ENCODE results near the gene HARS1. TPM values are rescaled to one million over a fixed set of nuclear protein-coding genes. Genes with fewer than 3 reads are reported as not detected.
"Not testable (repeated sequence)": the region's sequence is repeated elsewhere in the genome, so short reads cannot be mapped to it uniquely, and the experiment has no call there.

The HARS1 gene
- total and polyA plus RNA-seq, 12 donors: 36.4 to 111 (median 61.7) TPM

DNA sequence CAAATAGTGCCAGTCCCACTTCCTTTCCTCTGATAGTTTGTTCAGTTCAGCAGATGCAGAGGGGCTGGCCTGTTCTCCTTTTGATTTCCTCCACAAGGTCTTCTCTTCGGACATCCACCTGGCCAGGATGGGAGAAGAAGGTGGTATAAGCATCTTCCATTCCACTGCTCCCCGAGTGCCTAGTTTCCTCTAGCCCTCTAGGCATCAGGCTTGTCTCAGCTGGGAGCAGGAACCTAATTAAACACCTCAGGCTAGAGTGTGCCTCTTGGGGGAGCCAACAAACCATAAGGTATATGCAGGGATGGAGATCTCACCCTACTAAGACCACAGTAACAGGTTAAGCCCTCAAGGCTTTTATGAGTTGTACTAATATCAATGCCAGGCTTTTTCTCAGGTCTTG lies 17.0 kb downstream of the HARS1 start:
- Histone ChIP-seq H3K27ac (no peak overlapping the region), H3K27me3 (no peaks in the 10 kb centered on the region), H3K9me3 (replicated peaks in 1 of 3) (no peaks in the 10 kb centered on the region), H3K4me1 (replicated peaks in 1 of 2) (no peaks in the 10 kb centered on the region), H3K4me3 (no peak overlapping the region), H3K36me3 (replicated peaks in 1 of 2) (peaks cover 0 to 67% of the 10 kb centered on the region in 2 donors)
- TF ChIP-seq, protein P1, sequence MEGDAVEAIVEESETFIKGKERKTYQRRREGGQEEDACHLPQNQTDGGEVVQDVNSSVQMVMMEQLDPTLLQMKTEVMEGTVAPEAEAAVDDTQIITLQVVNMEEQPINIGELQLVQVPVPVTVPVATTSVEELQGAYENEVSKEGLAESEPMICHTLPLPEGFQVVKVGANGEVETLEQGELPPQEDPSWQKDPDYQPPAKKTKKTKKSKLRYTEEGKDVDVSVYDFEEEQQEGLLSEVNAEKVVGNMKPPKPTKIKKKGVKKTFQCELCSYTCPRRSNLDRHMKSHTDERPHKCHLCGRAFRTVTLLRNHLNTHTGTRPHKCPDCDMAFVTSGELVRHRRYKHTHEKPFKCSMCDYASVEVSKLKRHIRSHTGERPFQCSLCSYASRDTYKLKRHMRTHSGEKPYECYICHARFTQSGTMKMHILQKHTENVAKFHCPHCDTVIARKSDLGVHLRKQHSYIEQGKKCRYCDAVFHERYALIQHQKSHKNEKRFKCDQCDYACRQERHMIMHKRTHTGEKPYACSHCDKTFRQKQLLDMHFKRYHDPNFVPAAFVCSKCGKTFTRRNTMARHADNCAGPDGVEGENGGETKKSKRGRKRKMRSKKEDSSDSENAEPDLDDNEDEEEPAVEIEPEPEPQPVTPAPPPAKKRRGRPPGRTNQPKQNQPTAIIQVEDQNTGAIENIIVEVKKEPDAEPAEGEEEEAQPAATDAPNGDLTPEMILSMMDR (IDR thresholded peaks at IDR 0.05): no peak
- TF ChIP-seq POLR2A (IDR thresholded peaks at IDR 0.05): no peak
- WGBS, 4 donors: 87 to 94% (median 92%) methylated on average over 2 of the region's 2 CpGs
- intact Hi-C loops (cut with DNase I): no loop called here
- no peak for DNase-seq

- H3K36me3 ChIP-seq (replicated peaks in 1 of 2): peaks cover 0 to 75% of the 10 kb centered on the region in 2 donors
- DNase-seq: peak in 1 of 7 donors; percentile 51
- H3K4me1 ChIP-seq (replicated peaks in 1 of 2): no peaks in the 10 kb centered on the region
- H3K9me3 ChIP-seq (replicated peaks in 1 of 3): no peaks in the 10 kb centered on the region
- H3K27ac ChIP-seq: peak within 1 kb of the TSS in 1 of 5 donors; percentile 29
- intact Hi-C loops (cut with DNase I): no loop called here
- H3K27me3 ChIP-seq: no peaks in the 10 kb centered on the region
- 87 to 91% (median 88%) methylated on average over 32 to 45 of the region's 45 CpGs for WGBS, 4 donors
- H3K4me3 ChIP-seq: peak within 1 kb of the TSS in 2 of 4 donors; percentile 2 to 23
- TF ChIP-seq, protein P1 (IDR thresholded peaks at IDR 0.05): no peak
- TF ChIP-seq POLR2A (IDR thresholded peaks at IDR 0.05): no peak
These were observed 17.8 kb downstream of the HARS1 start, which contains the start of gene DND1 for GRCh38 chr5:140673187-140673976. TSS of gene DND1 (minus strand) at chr5:140673576. CDS start at chr5:140673542, 34 bp downstream.

GRCh38 chr5:140672455-140673186 lies 18.5 kb downstream of the HARS1 start:
- WGBS, 4 donors: 35 to 54% (median 46%) methylated on average over 14 to 70 of the region's 70 CpGs
- H3K4me3 ChIP-seq: peak overlapping the region in 2 of 4 donors; percentile 2 to 23
- intact Hi-C loops (cut with DNase I): no loop called here
- H3K36me3 ChIP-seq (replicated peaks in 1 of 2): peaks cover 0 to 78% of the 10 kb centered on the region in 2 donors
- peak in 6 of 7 donors; percentile 37 to 73 (median 52) for DNase-seq
- TF ChIP-seq POLR2A (IDR thresholded peaks at IDR 0.05): no peak
- TF ChIP-seq, protein P1 (IDR thresholded peaks at IDR 0.05): no peak
- H3K27ac ChIP-seq: peak overlapping the region in 1 of 5 donors; percentile 29
- no peaks in the 10 kb centered on the region for H3K27me3 ChIP-seq
- H3K4me1 ChIP-seq (replicated peaks in 1 of 2): no peaks in the 10 kb centered on the region
- no peaks in the 10 kb centered on the region for H3K9me3 ChIP-seq (replicated peaks in 1 of 3)

DNA sequence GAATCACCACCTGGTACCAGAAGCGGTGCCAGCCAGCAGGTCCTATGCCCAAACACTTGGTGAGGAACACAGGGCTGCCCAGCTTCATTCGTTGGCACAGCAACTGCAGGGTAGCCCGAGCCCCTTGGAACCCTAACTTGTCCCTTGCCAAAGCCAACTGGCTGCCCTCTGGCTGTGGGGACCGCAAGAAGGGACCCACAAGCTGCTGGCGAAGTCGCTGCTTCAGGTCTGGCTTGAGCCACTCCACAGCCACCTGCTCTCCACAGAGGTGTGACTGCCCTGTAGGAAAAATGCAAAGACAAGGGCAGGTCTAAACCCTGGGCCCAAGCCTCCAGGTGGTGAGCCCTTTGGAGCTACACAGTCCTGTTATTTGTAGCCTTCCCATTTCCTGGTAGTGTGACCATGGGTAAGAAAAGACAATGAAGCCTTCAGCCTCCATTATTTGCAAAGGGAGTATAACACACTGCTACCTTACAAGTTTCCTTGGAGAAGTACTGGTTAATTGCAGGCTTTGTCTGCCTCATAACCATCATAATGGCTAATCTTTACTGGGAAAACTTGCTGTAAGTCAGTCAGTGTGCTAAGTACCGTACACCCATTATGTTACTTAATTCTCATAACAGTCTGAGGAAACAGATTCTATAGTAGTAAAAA lies 19.6 kb downstream of the HARS1 start:
- WGBS, 4 donors: 93 to 100% (median 96%) methylated on average over 1 to 6 of the region's 7 CpGs
- peaks cover 0 to 68% of the 10 kb centered on the region in 2 donors for H3K36me3 ChIP-seq (replicated peaks in 1 of 2)
- H3K9me3 ChIP-seq (replicated peaks in 1 of 3): no peaks in the 10 kb centered on the region
- intact Hi-C loops (cut with DNase I): no loop called here
- peaks cover 0 to 1% of the 10 kb centered on the region in 2 donors for H3K4me1 ChIP-seq (replicated peaks in 1 of 2)
- TF ChIP-seq, protein P1 (IDR thresholded peaks at IDR 0.05): no peak
- no peak for TF ChIP-seq POLR2A (IDR thresholded peaks at IDR 0.05)
- H3K27ac ChIP-seq: no peak overlapping the region
- H3K4me3 ChIP-seq: no peak overlapping the region
- no peak for DNase-seq
- no peaks in the 10 kb centered on the region for H3K27me3 ChIP-seq

- 91 to 94% methylated on average over 3 to 4 of the region's 4 CpGs; no CpG with 5 or more reads in 2 of the 4 donors for WGBS, 4 donors
- DNase-seq; H3K4me3 ChIP-seq; H3K4me1 ChIP-seq (replicated peaks in 1 of 2); H3K9me3 ChIP-seq (replicated peaks in 1 of 3); H3K27ac ChIP-seq; H3K27me3 ChIP-seq; intact Hi-C loops (cut with DNase I): not testable (repeated sequence)
- peaks cover 0 to 62% of the 10 kb centered on the region in 2 donors for H3K36me3 ChIP-seq (replicated peaks in 1 of 2)
These were observed 20.1 kb downstream of the HARS1 start for GRCh38 chr5:140671035-140671434.
